LNCaP clone FGC (cell line): ENCODE results near the gene COL18A1.

Source experiments
- DNase-seq: peaks from one replicate; pipeline ENCODE4 v3.0.0-alpha.2; 2011; ENCODE audit warnings: low read depth
- H3K4me3 ChIP-seq: 2 replicates; pipeline ENCODE4 v1.5.1; 2011; ENCODE audit warnings: mild to moderate bottlenecking, low read depth, low read length, control low read depth
- CTCF ChIP-seq: IDR thresholded peaks from 2 replicates; pipeline ENCODE4 v1.5.1; 2012; ENCODE audit warnings: mild to moderate bottlenecking; ENCODE audit not compliant: control insufficient read depth, insufficient read depth; ENCODE audit errors: extremely low read depth

COL18A1 gene

GRCh38 chr21:45540601-45540970, 135.6 kb downstream of the COL18A1 start:
- H3K4me3 ChIP-seq = no peak overlapping the region
- TF ChIP-seq CTCF = no peak
- no peak for DNase-seq

GRCh38 chr21:45541221-45542039, 136.5 kb downstream of the COL18A1 start:
- peak; percentile 50 for DNase-seq
- TF ChIP-seq CTCF = no peak
- peak overlapping the region; percentile 51 for H3K4me3 ChIP-seq

- DNase-seq = no peak
- H3K4me3 ChIP-seq = peak within 1 kb of the TSS; percentile 51
- 0 out of 2 replicates have a peak, but pooled peaks have one; percentile 23 for TF ChIP-seq CTCF
Observed at GRCh38 chr21:45542242-45542666, 137.3 kb downstream of the COL18A1 start, which contains the start of gene SLC19A1. TSS of gene SLC19A1 (minus strand) at chr21:45542440. CDS start at chr21:45537959, 4,481 bp downstream.

GRCh38 chr21:45542667-45543370, 137.9 kb downstream of the COL18A1 start:
- TF ChIP-seq CTCF = no peak
- H3K4me3 ChIP-seq = peak overlapping the region; percentile 51
- no peak for DNase-seq

- TF ChIP-seq CTCF = no peak
- H3K4me3 ChIP-seq = peak overlapping the region; percentile 51
Observed at GRCh38 chr21:45543371-45543709, 138.4 kb downstream of the COL18A1 start.

GRCh38 chr21:45543710-45544448, 138.9 kb downstream of the COL18A1 start:
- peak overlapping the region; percentile 51; the same call in 1 of the 2 replicates for H3K4me3 ChIP-seq
- no peak for DNase-seq
- TF ChIP-seq CTCF = no peak

More at GRCh38 chr21:45543371-45543709, 138.4 kb downstream of the COL18A1 start:
- DNase-seq = no peak
